ENCODE data around the gene AKAP3. TPM values are rescaled to one million over a fixed set of nuclear protein-coding genes. Genes with fewer than 3 reads are reported as not detected.

Gene AKAP3
- total and polyA plus RNA-seq, 2 of the 8 experiments (the other 6 are each of a cell fraction or from before 2014, with no cell fraction given) = 0.54 to 1.0 TPM

DNA sequence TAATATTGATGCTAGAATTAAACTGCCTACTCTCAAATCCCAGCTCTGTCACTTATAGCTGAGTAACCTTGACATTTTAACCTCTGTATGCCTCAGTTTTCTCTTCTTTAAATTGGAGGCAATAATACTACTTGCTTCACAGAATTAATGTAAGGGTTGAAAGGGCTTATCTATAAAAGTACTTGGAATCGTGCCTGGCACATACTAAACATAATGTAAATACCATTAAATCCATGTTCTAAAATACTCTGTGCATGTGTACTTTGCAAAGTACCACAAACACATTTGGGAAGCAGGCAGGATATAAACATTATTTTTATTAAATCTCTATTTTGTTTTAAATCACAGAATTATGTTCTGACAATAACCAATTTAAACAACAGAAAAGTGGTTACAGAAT is 44.9 kb downstream of the AKAP3 start (continued):
- no peak for TF ChIP-seq PHF8 (conservative IDR thresholded peaks at IDR 0.05; ENCODE audit: low read depth, low read length)
